ENCODE data around the gene TRAK1.

- no peak for TF ChIP-seq CTCF (IDR thresholded peaks at IDR 0.05)
- TF ChIP-seq POLR2AphosphoS5 (IDR thresholded peaks at IDR 0.05): no peak
- TF ChIP-seq POLR2A (IDR thresholded peaks at IDR 0.05): no peak
These were observed 81.0 kb downstream of the TRAK1 start for GRCh38 chr3:42172047-42172654.

All from breast epithelium (tissue), 3 donors.